ENCODE measurements around the gene TPT1.
A peak's percentile ranks its signal among the peaks of the same experiment; 100 is the strongest.
"Not testable (repeated sequence)": the region's sequence is repeated elsewhere in the genome, so short reads cannot be mapped to it uniquely, and the experiment has no call there.

TPT1 gene

GRCh38 chr13:45365558-45365885 is 24.5 kb upstream of the TPT1 start:
- DNase-seq = no peak

GRCh38 chr13:45364876-45365557 is 24.0 kb upstream of the TPT1 start:
- no peak for DNase-seq

- DNase-seq = no peak
These were observed 22.0 kb upstream of the TPT1 start for GRCh38 chr13:45362939-45363338.

GRCh38 chr13:45361596-45362206 is 20.7 kb upstream of the TPT1 start:
- no peak for DNase-seq

GRCh38 chr13:45356966-45357672 is 16.1 kb upstream of the TPT1 start:
- DNase-seq = no peak

GRCh38 chr13:45353895-45354294 is 12.9 kb upstream of the TPT1 start:
- DNase-seq = no peak

- no peak for DNase-seq
These were observed 11.0 kb upstream of the TPT1 start for GRCh38 chr13:45352031-45352430.

- no peak for DNase-seq
These were observed 9.2 kb upstream of the TPT1 start for GRCh38 chr13:45350152-45350551.

GRCh38 chr13:45349438-45349837 is 8.5 kb upstream of the TPT1 start:
- DNase-seq = no peak

- not testable (repeated sequence) for DNase-seq
These were observed 3.1 kb upstream of the TPT1 start for GRCh38 chr13:45344064-45344463.

- not testable (repeated sequence) for DNase-seq
These were observed 2.1 kb upstream of the TPT1 start for GRCh38 chr13:45343102-45343501.

- not testable (repeated sequence) for DNase-seq
These were observed 1.7 kb upstream of the TPT1 start for GRCh38 chr13:45342668-45343067.

GRCh38 chr13:45341799-45342500 is 967 bp upstream of the TPT1 start:
- DNase-seq = no peak

GRCh38 chr13:45340422-45341033 is 455 bp downstream of the TPT1 start:
- peak; percentile 88 for DNase-seq

- DNase-seq = peak; percentile 63
These were observed 1.1 kb downstream of the TPT1 start for GRCh38 chr13:45339867-45340266.

- no peak for DNase-seq
These were observed 1.6 kb downstream of the TPT1 start for GRCh38 chr13:45339399-45339798.

- DNase-seq = no peak
These were observed 3.2 kb downstream of the TPT1 start for GRCh38 chr13:45337803-45338202.

GRCh38 chr13:45337395-45337794 is 3.6 kb downstream of the TPT1 start:
- peak; percentile 25 for DNase-seq

- DNase-seq = no peak
These were observed 4.8 kb downstream of the TPT1 start for GRCh38 chr13:45336025-45336800.

- DNase-seq = no peak
These were observed 5.5 kb downstream of the TPT1 start for GRCh38 chr13:45335397-45336024.

- peak; percentile 20 for DNase-seq
These were observed 6.7 kb downstream of the TPT1 start for GRCh38 chr13:45333977-45334922.
